Mesenchymal stem cell (in vitro differentiated cells and primary cell): Measurements from ENCODE around the gene ACSL5.

Source experiments
- DNase-seq: peaks from one replicate; pipeline ENCODE4 v3.0.0-alpha.2; 2013
- H2AFZ ChIP-seq: one replicate; pipeline ENCODE4 v1.6.1; 2013; ENCODE audit warnings: low read depth, mild to moderate bottlenecking, control low read depth, inconsistent platforms, low read length, moderate library complexity
- H2AK5ac ChIP-seq: 2 replicates; pipeline ENCODE4 v1.6.1; 2013; ENCODE audit warnings: low read length, moderate library complexity, mild to moderate bottlenecking, inconsistent platforms; ENCODE audit not compliant: severe bottlenecking
- H2BK120ac ChIP-seq: one replicate; pipeline ENCODE4 v1.6.1; 2013; ENCODE audit warnings: low read depth, mild to moderate bottlenecking, inconsistent platforms, low read length, moderate library complexity
- H2BK12ac ChIP-seq, 2 experiments: one replicate each; pipeline ENCODE4 v1.6.1; 2013; ENCODE audit warnings: inconsistent platforms in 2 of 2, low read length in 2 of 2, mild to moderate bottlenecking in 2 of 2, moderate library complexity in 2 of 2, control low read depth in 1 of 2
- H2BK15ac ChIP-seq: one replicate; pipeline ENCODE4 v1.6.1; 2013; ENCODE audit warnings: mild to moderate bottlenecking, low read depth, inconsistent platforms; ENCODE audit not compliant: poor library complexity, severe bottlenecking
- H2BK5ac ChIP-seq: 2 replicates; pipeline ENCODE4 v1.6.1; 2013; ENCODE audit warnings: low read depth, mild to moderate bottlenecking, low read length, control low read depth, inconsistent platforms; ENCODE audit not compliant: poor library complexity, severe bottlenecking
- H3K14ac ChIP-seq, 2 experiments: one replicate each; pipeline ENCODE4 v1.6.1; 2013; ENCODE audit warnings: inconsistent platforms in 2 of 2, low read length in 2 of 2, control low read depth in 1 of 2, mild to moderate bottlenecking in 1 of 2, moderate library complexity in 1 of 2
- H3K18ac ChIP-seq, 2 experiments: one replicate each; pipeline ENCODE4 v1.6.1; 2013; ENCODE audit warnings: inconsistent platforms in 2 of 2, low read length in 2 of 2, control low read depth in 1 of 2, low read depth in 1 of 2, mild to moderate bottlenecking in 1 of 2
- H3K23ac ChIP-seq, 2 experiments: one replicate each; pipeline ENCODE4 v1.6.1; 2013; ENCODE audit warnings: inconsistent platforms in 2 of 2, low read length in 2 of 2, mild to moderate bottlenecking in 2 of 2, moderate library complexity in 2 of 2, control low read depth in 1 of 2
- H3K27ac ChIP-seq: 2 replicates; pipeline ENCODE4 v1.5.1; 2013; ENCODE audit warnings: mild to moderate bottlenecking, moderate library complexity, low read length, control low read depth, inconsistent platforms; ENCODE audit not compliant: poor library complexity, severe bottlenecking
- H3K27me3 ChIP-seq, 2 experiments: 2 replicates each; pipeline versions ENCODE4 v1.6.1 to v1.7.0; 2013; ENCODE audit warnings: low read length in 2 of 2, mild to moderate bottlenecking in 2 of 2, moderate library complexity in 2 of 2, control low read depth in 1 of 2, inconsistent platforms in 1 of 2; ENCODE audit not compliant: control insufficient read depth in 1 of 2, insufficient read depth in 1 of 2
- H3K36me3 ChIP-seq, 2 experiments: 2 replicates each; pipeline versions ENCODE4 v1.6.1 to v1.7.0; 2013; ENCODE audit warnings: low read length in 2 of 2, control low read depth in 1 of 2, inconsistent platforms in 1 of 2, low read depth in 1 of 2, mild to moderate bottlenecking in 1 of 2; ENCODE audit not compliant: insufficient read depth in 2 of 2, control insufficient read depth in 1 of 2
- H3K4ac ChIP-seq, 2 experiments: one replicate each; pipeline ENCODE4 v1.6.1; 2013; ENCODE audit warnings: inconsistent platforms in 2 of 2, low read length in 2 of 2, mild to moderate bottlenecking in 2 of 2, moderate library complexity in 2 of 2, control low read depth in 1 of 2, low read depth in 1 of 2
- H3K4me1 ChIP-seq: 2 replicates; pipeline ENCODE4 v1.6.1; 2013; ENCODE audit warnings: low read depth, low read length, control low read depth; ENCODE audit not compliant: control insufficient read depth, insufficient read depth
- H3K4me2 ChIP-seq: 2 replicates; pipeline ENCODE4 v1.6.1; 2013; ENCODE audit warnings: low read length, mild to moderate bottlenecking, inconsistent platforms; ENCODE audit not compliant: poor library complexity, severe bottlenecking
- H3K4me3 ChIP-seq, 2 experiments: 2 replicates each; pipeline versions ENCODE4 v1.5.1 to v1.7.0; 2013; ENCODE audit warnings: low read length in 2 of 2, mild to moderate bottlenecking in 2 of 2, control low read depth in 1 of 2, low read depth in 1 of 2; ENCODE audit not compliant: insufficient read depth in 1 of 2
- H3K79me1 ChIP-seq: replicated peaks from 2 replicates; pipeline ENCODE4 v1.6.1; 2013; ENCODE audit warnings: mild to moderate bottlenecking, control low read depth, low read length, inconsistent platforms; ENCODE audit not compliant: poor library complexity, severe bottlenecking
- H3K9ac ChIP-seq: 2 replicates; pipeline ENCODE4 v1.7.0; 2013; ENCODE audit warnings: mild to moderate bottlenecking, low read length, moderate library complexity
- H3K9me3 ChIP-seq: 2 replicates; pipeline ENCODE4 v1.7.0; 2013; ENCODE audit warnings: mild to moderate bottlenecking, low read length; ENCODE audit not compliant: control insufficient read depth
- H4K8ac ChIP-seq: one replicate; pipeline ENCODE4 v1.6.1; 2013; ENCODE audit warnings: inconsistent platforms, mild to moderate bottlenecking, low read length, moderate library complexity
- H4K91ac ChIP-seq: one replicate; pipeline ENCODE4 v1.6.1; 2013; ENCODE audit warnings: mild to moderate bottlenecking, low read length, inconsistent platforms
- WGBS: methylation state at CpG from one replicate; pipeline ENCODE4 v1.1.7; 2013; ENCODE audit warnings: mixed read lengths; 5-methylcytosine and 5-hydroxymethylcytosine counted together

Gene ACSL5

DNA sequence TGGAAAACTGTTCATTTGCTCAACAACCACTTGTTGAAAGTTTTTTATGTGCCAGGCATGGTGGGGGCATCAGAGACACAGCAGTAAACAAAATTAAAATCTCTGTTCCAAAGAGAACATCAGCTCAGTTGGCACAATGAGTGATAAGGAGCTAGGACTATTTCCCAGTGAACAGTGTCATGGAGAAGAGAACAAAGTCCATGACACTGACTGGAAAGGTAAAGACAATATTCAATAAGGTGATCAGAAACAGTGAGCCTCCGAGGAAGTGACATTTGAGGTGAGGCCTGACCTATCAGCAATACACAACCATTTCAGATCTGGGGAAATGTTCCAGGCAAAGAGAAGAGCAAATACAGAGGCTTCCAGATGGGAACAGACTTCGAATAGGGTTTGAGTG is 14.6 kb downstream of the ACSL5 start:
- H3K27me3 ChIP-seq, result no peaks in the 10 kb centered on the region
- no peak overlapping the region for H3K23ac ChIP-seq
- H3K4me1 ChIP-seq, result peaks cover 3% of the 10 kb centered on the region
- H3K36me3 ChIP-seq, result no peaks in the 10 kb centered on the region
- no peak overlapping the region for H3K27ac ChIP-seq
- no peak overlapping the region for H2BK12ac ChIP-seq
- H4K91ac ChIP-seq, result no peak overlapping the region
- H2AK5ac ChIP-seq, result no peak overlapping the region
- H3K4ac ChIP-seq, result no peak overlapping the region
- no peaks in the 10 kb centered on the region for H3K9me3 ChIP-seq
- H2BK5ac ChIP-seq, result no peak overlapping the region
- H3K79me1 ChIP-seq, result no peaks in the 10 kb centered on the region
- no peak overlapping the region for H3K18ac ChIP-seq
- no peak overlapping the region for H3K4me3 ChIP-seq
- H2AFZ ChIP-seq, result no peak overlapping the region
- no peak overlapping the region for H3K14ac ChIP-seq
- H2BK15ac ChIP-seq, result no peak overlapping the region
- no peak overlapping the region for H2BK120ac ChIP-seq
- WGBS, result 80% methylated on average over 1 of the region's 2 CpGs
- no peak overlapping the region for H3K9ac ChIP-seq
- H3K4me2 ChIP-seq, result no peak overlapping the region
- no peak for DNase-seq
- no peak overlapping the region for H4K8ac ChIP-seq

DNA sequence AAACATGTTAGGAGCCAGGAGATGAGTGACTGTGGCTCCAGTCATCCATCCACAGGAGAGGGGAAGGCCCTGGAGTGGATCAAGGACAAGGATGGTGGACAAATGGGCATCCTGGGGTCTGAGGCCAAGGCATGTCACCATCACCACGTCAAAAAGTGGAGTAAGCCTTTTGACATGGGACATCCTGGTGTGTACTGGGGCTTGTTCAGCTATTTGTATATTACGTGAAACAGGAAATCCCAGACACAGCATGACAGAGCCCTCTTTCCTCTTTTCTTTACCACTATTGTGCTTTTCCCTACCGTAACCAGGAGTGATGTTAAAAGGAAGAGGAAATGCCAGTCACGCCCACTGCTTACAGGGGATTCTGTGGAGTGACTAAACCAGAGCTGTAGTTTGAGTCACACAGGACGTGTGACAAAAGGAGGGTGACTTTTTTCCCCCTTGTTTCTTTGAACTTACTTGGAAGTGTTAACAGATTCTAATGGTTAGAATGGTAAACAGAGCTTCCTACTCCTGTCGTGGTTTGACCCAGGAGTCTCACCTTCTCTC is 15.4 kb downstream of the ACSL5 start:
- Histone ChIP-seq H3K9ac (no peak overlapping the region), H3K4me2 (no peak overlapping the region)

DNA sequence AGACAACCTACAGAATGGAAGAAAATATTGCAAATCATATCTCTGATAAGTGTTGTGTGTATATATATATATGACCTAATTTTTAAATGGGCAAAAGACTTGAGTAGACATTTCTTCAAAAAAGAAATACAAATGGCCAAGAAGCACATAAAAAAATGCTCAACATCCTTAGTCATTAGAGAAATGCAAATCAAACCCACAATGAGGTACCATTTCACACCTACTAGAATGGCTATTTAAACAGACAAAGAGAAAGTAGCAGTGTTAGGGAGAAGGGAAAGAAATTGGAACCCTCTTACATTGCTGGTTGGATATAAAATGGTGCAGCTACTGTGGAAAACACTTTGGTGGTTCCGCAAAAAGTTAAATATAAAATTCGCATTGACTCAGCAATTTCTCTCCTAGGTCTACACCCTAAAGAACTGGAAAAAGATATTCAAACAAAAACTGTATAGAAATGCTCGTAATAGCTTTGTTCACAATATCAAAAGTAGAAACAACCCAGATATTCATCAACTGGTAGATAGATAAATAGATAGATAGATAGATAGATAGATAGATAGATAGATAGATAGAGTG is 16.3 kb downstream of the ACSL5 start:
- Histone ChIP-seq H3K4me2 (no peak overlapping the region), H3K4me1 (peaks cover 5% of the 10 kb centered on the region), H2BK120ac (no peak overlapping the region), H3K18ac (no peak overlapping the region), H3K27me3 (no peaks in the 10 kb centered on the region), H3K36me3 (no peaks in the 10 kb centered on the region), H3K14ac (no peak overlapping the region), H4K91ac (no peak overlapping the region), H3K23ac (no peak overlapping the region), H2BK5ac (no peak overlapping the region), H2BK12ac (no peak overlapping the region), H2AK5ac (no peak overlapping the region), H3K9ac (no peak overlapping the region), H3K27ac (no peak overlapping the region), H3K9me3 (no peaks in the 10 kb centered on the region), H2BK15ac (no peak overlapping the region), H2AFZ (no peak overlapping the region), H3K4ac (no peak overlapping the region), H3K4me3 (no peak overlapping the region), H4K8ac (no peak overlapping the region), H3K79me1 (no peaks in the 10 kb centered on the region)
- WGBS, result no CpG with 5 or more reads among the region's 3 CpGs
- DNase-seq, result no peak

More for the DNA sequence above, 15.4 kb downstream of the ACSL5 start:
- Histone ChIP-seq H2AFZ (no peak overlapping the region), H3K79me1 (no peaks in the 10 kb centered on the region), H3K27me3 (no peaks in the 10 kb centered on the region), H4K91ac (peak overlapping the region; percentile 34), H3K27ac (no peak overlapping the region), H2BK5ac (no peak overlapping the region), H3K4ac (no peak overlapping the region), H2BK120ac (no peak overlapping the region), H3K4me3 (no peak overlapping the region), H3K23ac (no peak overlapping the region), H3K4me1 (peaks cover 3% of the 10 kb centered on the region), H2AK5ac (no peak overlapping the region), H2BK12ac (peak overlapping the region; percentile 15 to 28), H3K18ac (peak overlapping the region in 1 of 2 experiments; percentile 43), H4K8ac (no peak overlapping the region), H3K36me3 (no peaks in the 10 kb centered on the region), H2BK15ac (no peak overlapping the region), H3K9me3 (no peaks in the 10 kb centered on the region), H3K14ac (no peak overlapping the region)
- DNase-seq, result peak; percentile 79
- WGBS, result 5% methylated on average over 5 of the region's 6 CpGs

GRCh38 chr10:112393341-112393740 is 19.4 kb downstream of the ACSL5 start:
- no peak overlapping the region for H3K18ac ChIP-seq
- H3K4me3 ChIP-seq, result no peak overlapping the region
- H2BK120ac ChIP-seq, result no peak overlapping the region
- H3K27me3 ChIP-seq, result peaks cover 0 to 4% of the 10 kb centered on the region in 2 experiments
- H3K27ac ChIP-seq, result no peak overlapping the region
- H2BK15ac ChIP-seq, result no peak overlapping the region
- H2AK5ac ChIP-seq, result no peak overlapping the region
- 100% methylated on average over 1 of the region's 1 CpG for WGBS
- H4K91ac ChIP-seq, result no peak overlapping the region
- H3K14ac ChIP-seq, result no peak overlapping the region
- no peaks in the 10 kb centered on the region for H3K79me1 ChIP-seq
- H3K9ac ChIP-seq, result no peak overlapping the region
- H2BK5ac ChIP-seq, result no peak overlapping the region
- no peak overlapping the region for H2BK12ac ChIP-seq
- no peak overlapping the region for H4K8ac ChIP-seq
- no peak overlapping the region for H2AFZ ChIP-seq
- H3K36me3 ChIP-seq, result no peaks in the 10 kb centered on the region
- DNase-seq, result no peak
- H3K23ac ChIP-seq, result no peak overlapping the region
- no peak overlapping the region for H3K4ac ChIP-seq
- peaks cover 5% of the 10 kb centered on the region for H3K4me1 ChIP-seq
- H3K9me3 ChIP-seq, result no peaks in the 10 kb centered on the region
- H3K4me2 ChIP-seq, result no peak overlapping the region
